ENCODE measurements around the gene ADAT3. TPM values are rescaled to one million over a fixed set of nuclear protein-coding genes. Genes with fewer than 3 reads are reported as not detected.
A peak's percentile ranks its signal among the peaks of the same experiment; 100 is the strongest.

The ADAT3 gene
- total RNA-seq (2022) (12.6 and 14.0 TPM in 2 replicates), Bru-seq, nascent RNA (percentile 52 among the genes with signal in this experiment), BruChase-seq, experiment 1, labeled RNA remaining after a 2-hour chase (percentile 79 among the genes with signal in this experiment), BruChase-seq, experiment 2, labeled RNA remaining after a 6-hour chase (percentile 63 among the genes with signal in this experiment)
- long read RNA-seq, transcript ADAT3-201 (2 exons, 1,620 nt): major isoform, 9 of 27 reads
- long read RNA-seq, partial matches to known transcripts: 7 of 27 reads
- long read RNA-seq, other reads (novel, unspliced or antisense): 11 of 27 reads

DNA sequence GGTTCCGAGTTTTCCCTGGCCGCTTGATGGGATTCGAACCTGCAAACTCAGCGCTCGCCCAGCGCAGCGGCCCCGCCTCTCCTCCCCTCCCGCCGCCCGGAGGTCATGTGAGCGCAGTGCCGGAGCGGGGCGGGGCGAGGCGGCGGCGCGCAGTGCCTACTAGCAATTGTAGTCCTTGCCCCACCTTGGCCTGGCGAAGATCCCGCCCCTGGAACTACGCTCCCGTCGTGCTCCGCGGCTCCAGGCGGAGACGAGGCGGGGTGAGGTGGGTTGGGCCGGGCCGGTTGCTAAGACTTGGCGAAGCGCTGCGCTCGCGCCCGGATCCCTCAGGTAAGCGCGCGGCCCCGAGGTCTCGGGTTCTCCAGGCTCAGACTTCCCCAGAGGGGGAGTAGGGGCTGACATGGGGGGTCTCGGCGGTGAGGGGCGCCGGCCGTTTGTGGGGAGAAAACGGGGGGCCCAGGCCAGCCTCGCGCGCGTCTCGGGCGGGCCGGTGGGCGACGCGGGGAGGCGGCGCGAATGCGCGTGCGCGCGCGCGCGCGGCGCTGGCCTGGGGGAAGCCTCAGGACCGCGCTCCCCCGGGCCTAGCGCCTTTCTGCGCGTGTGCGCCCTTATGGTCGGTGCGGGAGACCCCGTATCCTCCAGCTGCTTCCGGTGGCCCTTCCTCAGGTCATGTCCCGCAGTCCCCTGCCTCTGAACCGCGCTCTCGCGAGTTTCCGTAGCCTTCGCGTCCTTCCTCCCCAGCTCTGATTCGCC, at the start of gene ADAT3, which contains the start of gene SCAMP4:
TSS of gene ADAT3 (plus strand) at position 290 of the 753 bp plus-strand sequence. CDS start 6,649 bp downstream, outside the sequence.
TSS of gene SCAMP4 (plus strand) at position 290 of the 753 bp plus-strand sequence. CDS start 9,621 bp downstream, outside the sequence.
- Mint-ChIP-seq H3K27ac (ENCODE audit: unreplicated experiment) (peak within 1 kb of the TSS; percentile 94), H3K4me3 (ENCODE audit: unreplicated experiment) (peak within 1 kb of the TSS; percentile 89), H3K4me1 (ENCODE audit: low read depth, unreplicated experiment) (peaks cover 8% of the 10 kb centered on the region), H3K9me3 (ENCODE audit: unreplicated experiment) (no peaks in the 10 kb centered on the region), H3K27me3 (ENCODE audit: insufficient read depth, unreplicated experiment) (no peaks in the 10 kb centered on the region), H3K36me3 (ENCODE audit: insufficient read depth, unreplicated experiment) (peaks cover 39% of the 10 kb centered on the region)
- ChIA-PET CTCF (interaction anchor here (0.5 kb wide), 1 partner anchor 114 kb away, joined by 4 read pairs; no protein-coding TSS in a partner anchor), POLR2A (interaction anchor here (0.5 to 1.0 kb wide), 4 partner anchors 21 to 878 kb away, joined by 3 read pairs; no protein-coding TSS in a partner anchor)
- intact Hi-C loops (cut with micrococcal nuclease; ENCODE audit: unreplicated experiment): loop anchor here (1.0 kb wide), 1 partner anchor 41 kb away; no protein-coding TSS in a partner anchor
- no peaks in the 10 kb centered on the region for H3K36me3 ChIP-seq (ENCODE audit: control insufficient read depth, insufficient read depth, low read length)
- TF ChIP-seq, protein P1, sequence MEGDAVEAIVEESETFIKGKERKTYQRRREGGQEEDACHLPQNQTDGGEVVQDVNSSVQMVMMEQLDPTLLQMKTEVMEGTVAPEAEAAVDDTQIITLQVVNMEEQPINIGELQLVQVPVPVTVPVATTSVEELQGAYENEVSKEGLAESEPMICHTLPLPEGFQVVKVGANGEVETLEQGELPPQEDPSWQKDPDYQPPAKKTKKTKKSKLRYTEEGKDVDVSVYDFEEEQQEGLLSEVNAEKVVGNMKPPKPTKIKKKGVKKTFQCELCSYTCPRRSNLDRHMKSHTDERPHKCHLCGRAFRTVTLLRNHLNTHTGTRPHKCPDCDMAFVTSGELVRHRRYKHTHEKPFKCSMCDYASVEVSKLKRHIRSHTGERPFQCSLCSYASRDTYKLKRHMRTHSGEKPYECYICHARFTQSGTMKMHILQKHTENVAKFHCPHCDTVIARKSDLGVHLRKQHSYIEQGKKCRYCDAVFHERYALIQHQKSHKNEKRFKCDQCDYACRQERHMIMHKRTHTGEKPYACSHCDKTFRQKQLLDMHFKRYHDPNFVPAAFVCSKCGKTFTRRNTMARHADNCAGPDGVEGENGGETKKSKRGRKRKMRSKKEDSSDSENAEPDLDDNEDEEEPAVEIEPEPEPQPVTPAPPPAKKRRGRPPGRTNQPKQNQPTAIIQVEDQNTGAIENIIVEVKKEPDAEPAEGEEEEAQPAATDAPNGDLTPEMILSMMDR (IDR thresholded peaks at IDR 0.05; ENCODE audit: insufficient read depth in 1 of 2, low read depth in 1 of 2, low read length in 1 of 2, severe bottlenecking in 1 of 2, unreplicated experiment in 1 of 2): no peak
- peak within 1 kb of the TSS; percentile 70 for H3K4me3 ChIP-seq (ENCODE audit: low read depth, low read length)
- no peaks in the 10 kb centered on the region for H3K27me3 ChIP-seq (replicated peaks; ENCODE audit: control insufficient read depth, insufficient read depth, low read length)
- peak; percentile 98 to 99 for DNase-seq
- H3K9me3 ChIP-seq: no peaks in the 10 kb centered on the region
- peaks cover 24% of the 10 kb centered on the region for H3K4me1 ChIP-seq
- BruUV-seq (replicated peaks): no TSS peak

DNA sequence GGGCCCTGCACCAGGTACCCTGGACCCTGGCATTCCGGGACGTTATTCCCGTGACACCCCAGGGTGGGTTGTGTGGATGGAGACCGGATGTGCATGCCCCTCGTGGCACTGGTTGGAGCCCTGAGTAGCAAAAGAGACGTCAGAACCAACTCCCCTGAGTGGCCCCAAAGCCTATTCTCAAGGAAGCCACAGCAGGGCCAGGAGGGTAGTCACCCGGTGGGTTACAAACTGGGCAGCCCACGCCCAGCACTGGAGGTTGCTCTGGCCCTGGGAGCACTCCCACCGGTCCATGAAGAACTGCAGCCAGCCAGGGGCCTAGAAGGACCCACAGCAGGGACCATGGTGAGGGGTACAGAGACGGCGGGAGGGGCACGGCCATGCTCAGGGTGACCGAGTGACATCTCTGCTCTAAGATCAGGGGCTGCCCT, 49.4 kb upstream of the ADAT3 start:
- Histone ChIP-seq H3K9me3 (no peaks in the 10 kb centered on the region), H3K27me3 (replicated peaks; ENCODE audit: control insufficient read depth, insufficient read depth, low read length) (no peaks in the 10 kb centered on the region), H3K36me3 (ENCODE audit: control insufficient read depth, insufficient read depth, low read length) (no peaks in the 10 kb centered on the region), H3K4me3 (ENCODE audit: low read depth, low read length) (no peak overlapping the region), H3K4me1 (peaks cover 30% of the 10 kb centered on the region)
- Mint-ChIP-seq H3K27ac (ENCODE audit: unreplicated experiment) (no peak overlapping the region), H3K27me3 (ENCODE audit: insufficient read depth, unreplicated experiment) (no peaks in the 10 kb centered on the region), H3K4me1 (ENCODE audit: low read depth, unreplicated experiment) (no peaks in the 10 kb centered on the region), H3K9me3 (ENCODE audit: unreplicated experiment) (no peaks in the 10 kb centered on the region), H3K4me3 (ENCODE audit: unreplicated experiment) (no peak overlapping the region), H3K36me3 (ENCODE audit: insufficient read depth, unreplicated experiment) (peaks cover 8% of the 10 kb centered on the region)
- ChIA-PET POLR2A (no interaction called here), CTCF (no interaction called here)
- intact Hi-C loops (cut with micrococcal nuclease; ENCODE audit: unreplicated experiment): no loop called here
- BruUV-seq (replicated peaks): no TSS peak
- DNase-seq: no peak
- TF ChIP-seq, protein P1 (IDR thresholded peaks at IDR 0.05; ENCODE audit: insufficient read depth in 1 of 2, low read depth in 1 of 2, low read length in 1 of 2, severe bottlenecking in 1 of 2, unreplicated experiment in 1 of 2): no peak

DNA sequence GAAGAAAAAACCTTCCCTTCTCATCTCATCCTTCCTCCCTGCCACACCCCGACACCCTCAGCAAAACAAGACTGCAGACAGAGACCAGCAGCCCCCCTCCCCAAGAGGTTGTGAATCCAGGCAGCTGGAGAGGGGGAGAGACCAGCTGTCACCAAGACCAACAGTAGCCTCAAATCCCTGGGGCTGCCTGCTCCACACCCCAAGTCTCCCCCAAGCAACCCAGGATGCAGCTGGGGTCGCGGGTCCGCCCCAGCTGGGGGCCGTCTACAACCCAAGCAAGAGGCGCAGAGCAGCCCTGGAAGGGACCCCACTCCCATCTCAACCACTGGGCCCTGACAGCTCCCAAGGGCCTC, 48.9 kb upstream of the ADAT3 start:
- H3K27me3 Mint-ChIP-seq (ENCODE audit: insufficient read depth, unreplicated experiment): no peaks in the 10 kb centered on the region
- Histone ChIP-seq H3K4me1 (peaks cover 35% of the 10 kb centered on the region), H3K4me3 (ENCODE audit: low read depth, low read length) (no peak overlapping the region), H3K9me3 (no peaks in the 10 kb centered on the region), H3K27me3 (replicated peaks; ENCODE audit: control insufficient read depth, insufficient read depth, low read length) (no peaks in the 10 kb centered on the region), H3K36me3 (ENCODE audit: control insufficient read depth, insufficient read depth, low read length) (no peaks in the 10 kb centered on the region)
- no peak for DNase-seq
- ChIA-PET CTCF (no interaction called here), POLR2A (no interaction called here)
- H3K9me3 Mint-ChIP-seq (ENCODE audit: unreplicated experiment): no peaks in the 10 kb centered on the region
- TF ChIP-seq, protein P1 (IDR thresholded peaks at IDR 0.05; ENCODE audit: insufficient read depth in 1 of 2, low read depth in 1 of 2, low read length in 1 of 2, severe bottlenecking in 1 of 2, unreplicated experiment in 1 of 2): no peak
- no peak overlapping the region for H3K4me3 Mint-ChIP-seq (ENCODE audit: unreplicated experiment)
- intact Hi-C loops (cut with micrococcal nuclease; ENCODE audit: unreplicated experiment): no loop called here
- no TSS peak for BruUV-seq (replicated peaks)
- H3K4me1 Mint-ChIP-seq (ENCODE audit: low read depth, unreplicated experiment): peaks cover 1% of the 10 kb centered on the region
- H3K27ac Mint-ChIP-seq (ENCODE audit: unreplicated experiment): no peak overlapping the region
- peaks cover 3% of the 10 kb centered on the region for H3K36me3 Mint-ChIP-seq (ENCODE audit: insufficient read depth, unreplicated experiment)

All from Caco-2 (cell line).